ENCODE data around the gene PPAT.
"Not testable (repeated sequence)": the region's sequence is repeated elsewhere in the genome, so short reads cannot be mapped to it uniquely, and the experiment has no call there.

PPAT gene

GRCh38 chr4:56468097-56468422 is 32.6 kb upstream of the PPAT start:
- Histone ChIP-seq H3K4me1 (ENCODE audit: control insufficient read depth in 1 of 2, insufficient read depth in 1 of 2, low read depth in 1 of 2, low read length in 1 of 2) (peaks cover 27 to 29% of the 10 kb centered on the region in 2 experiments), H3K4me3 (ENCODE audit: low read depth in 1 of 2, low read length in 1 of 2) (peak overlapping the region; percentile 71 to 100), H3K27ac (peak overlapping the region; percentile 88), H3K27me3 (no peaks in the 10 kb centered on the region), H3K9me3 (no peaks in the 10 kb centered on the region), H3K36me3 (peaks cover 15% of the 10 kb centered on the region)
- TF ChIP-seq, protein P1, sequence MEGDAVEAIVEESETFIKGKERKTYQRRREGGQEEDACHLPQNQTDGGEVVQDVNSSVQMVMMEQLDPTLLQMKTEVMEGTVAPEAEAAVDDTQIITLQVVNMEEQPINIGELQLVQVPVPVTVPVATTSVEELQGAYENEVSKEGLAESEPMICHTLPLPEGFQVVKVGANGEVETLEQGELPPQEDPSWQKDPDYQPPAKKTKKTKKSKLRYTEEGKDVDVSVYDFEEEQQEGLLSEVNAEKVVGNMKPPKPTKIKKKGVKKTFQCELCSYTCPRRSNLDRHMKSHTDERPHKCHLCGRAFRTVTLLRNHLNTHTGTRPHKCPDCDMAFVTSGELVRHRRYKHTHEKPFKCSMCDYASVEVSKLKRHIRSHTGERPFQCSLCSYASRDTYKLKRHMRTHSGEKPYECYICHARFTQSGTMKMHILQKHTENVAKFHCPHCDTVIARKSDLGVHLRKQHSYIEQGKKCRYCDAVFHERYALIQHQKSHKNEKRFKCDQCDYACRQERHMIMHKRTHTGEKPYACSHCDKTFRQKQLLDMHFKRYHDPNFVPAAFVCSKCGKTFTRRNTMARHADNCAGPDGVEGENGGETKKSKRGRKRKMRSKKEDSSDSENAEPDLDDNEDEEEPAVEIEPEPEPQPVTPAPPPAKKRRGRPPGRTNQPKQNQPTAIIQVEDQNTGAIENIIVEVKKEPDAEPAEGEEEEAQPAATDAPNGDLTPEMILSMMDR (IDR thresholded peaks at IDR 0.05): no peak

- H3K27ac ChIP-seq: peak within 1 kb of the TSS; percentile 88
- no peaks in the 10 kb centered on the region for H3K9me3 ChIP-seq
- peak within 1 kb of the TSS; percentile 71 to 100 for H3K4me3 ChIP-seq (ENCODE audit: low read depth in 1 of 2, low read length in 1 of 2)
- TF ChIP-seq, protein P1 (IDR thresholded peaks at IDR 0.05): peak; percentile 12
- H3K27me3 ChIP-seq: no peaks in the 10 kb centered on the region
- H3K4me1 ChIP-seq (ENCODE audit: control insufficient read depth in 1 of 2, insufficient read depth in 1 of 2, low read depth in 1 of 2, low read length in 1 of 2): peaks cover 27 to 29% of the 10 kb centered on the region in 2 experiments
- peaks cover 11% of the 10 kb centered on the region for H3K36me3 ChIP-seq
These were observed 32.1 kb upstream of the PPAT start, which contains the start of gene SRP72 for GRCh38 chr4:56467284-56468096. SRP72 (plus strand) TSS chr4:56467617; CDS start chr4:56467636, 19 bp downstream.

GRCh38 chr4:56466910-56467283 is 31.5 kb upstream of the PPAT start:
- H3K27me3 ChIP-seq: no peaks in the 10 kb centered on the region
- H3K4me3 ChIP-seq (ENCODE audit: low read depth in 1 of 2, low read length in 1 of 2): peak overlapping the region; percentile 71 to 100
- peak overlapping the region; percentile 88 for H3K27ac ChIP-seq
- TF ChIP-seq, protein P1 (IDR thresholded peaks at IDR 0.05): no peak
- H3K4me1 ChIP-seq (ENCODE audit: control insufficient read depth in 1 of 2, insufficient read depth in 1 of 2, low read depth in 1 of 2, low read length in 1 of 2): peaks cover 27 to 29% of the 10 kb centered on the region in 2 experiments
- H3K9me3 ChIP-seq: no peaks in the 10 kb centered on the region
- peaks cover 13% of the 10 kb centered on the region for H3K36me3 ChIP-seq

GRCh38 chr4:56466296-56466761 is 30.9 kb upstream of the PPAT start:
- Histone ChIP-seq H3K4me3 (ENCODE audit: low read depth in 1 of 2, low read length in 1 of 2) (peak overlapping the region; percentile 71 to 100), H3K4me1 (ENCODE audit: control insufficient read depth in 1 of 2, insufficient read depth in 1 of 2, low read depth in 1 of 2, low read length in 1 of 2) (peaks cover 27 to 29% of the 10 kb centered on the region in 2 experiments), H3K27ac (peak overlapping the region; percentile 88)
- H3K9me3 ChIP-seq, H3K36me3 ChIP-seq, H3K27me3 ChIP-seq: not testable (repeated sequence)

DNA sequence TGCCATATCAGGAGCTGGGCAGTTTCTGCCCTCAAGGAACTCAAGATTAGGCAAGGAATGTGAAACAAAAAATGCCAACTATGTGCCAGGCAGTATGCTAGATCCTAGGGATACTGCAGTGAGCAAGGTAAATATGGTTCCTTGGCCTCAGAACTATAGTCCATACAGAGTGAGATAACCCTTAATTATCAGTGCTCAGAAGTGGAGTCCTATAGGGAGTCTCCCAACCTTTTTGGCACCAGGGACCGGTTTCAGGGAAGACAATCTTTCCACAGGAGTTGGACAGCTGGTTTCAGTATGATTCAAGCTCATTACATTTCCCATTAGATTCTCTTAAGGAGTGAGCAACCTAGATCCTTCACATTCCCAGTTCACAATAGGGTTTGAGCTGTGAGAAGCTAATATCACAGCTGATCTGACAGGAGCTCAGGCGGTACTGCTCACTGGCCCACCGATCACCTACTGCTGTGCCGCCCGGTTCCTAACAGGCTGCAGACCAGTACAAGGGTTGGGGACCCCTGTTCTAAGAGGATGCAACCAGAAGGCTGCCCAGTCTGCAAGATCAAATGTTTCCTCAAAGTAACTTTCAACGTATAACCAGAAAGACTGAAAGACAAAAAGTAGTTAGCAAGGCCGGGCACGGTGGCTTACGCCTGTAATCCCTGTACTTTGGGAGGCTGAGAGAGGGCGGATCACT is 30.3 kb upstream of the PPAT start:
- no peaks in the 10 kb centered on the region for H3K9me3 ChIP-seq
- TF ChIP-seq, protein P1 (IDR thresholded peaks at IDR 0.05): no peak
- no peak overlapping the region for H3K4me3 ChIP-seq (ENCODE audit: low read depth in 1 of 2, low read length in 1 of 2)
- no peaks in the 10 kb centered on the region for H3K27me3 ChIP-seq
- peaks cover 27 to 29% of the 10 kb centered on the region in 2 experiments for H3K4me1 ChIP-seq (ENCODE audit: control insufficient read depth in 1 of 2, insufficient read depth in 1 of 2, low read depth in 1 of 2, low read length in 1 of 2)
- H3K36me3 ChIP-seq: peaks cover 15% of the 10 kb centered on the region
- H3K27ac ChIP-seq: no peak overlapping the region

- H3K27me3 ChIP-seq: no peaks in the 10 kb centered on the region
- TF ChIP-seq, protein P1 (IDR thresholded peaks at IDR 0.05): no peak
- H3K27ac ChIP-seq: no peak overlapping the region
- H3K4me3 ChIP-seq (ENCODE audit: low read depth in 1 of 2, low read length in 1 of 2): no peak overlapping the region
- no peaks in the 10 kb centered on the region for H3K9me3 ChIP-seq
- peaks cover 17% of the 10 kb centered on the region for H3K36me3 ChIP-seq
- H3K4me1 ChIP-seq (ENCODE audit: control insufficient read depth in 1 of 2, insufficient read depth in 1 of 2, low read depth in 1 of 2, low read length in 1 of 2): peaks cover 27 to 29% of the 10 kb centered on the region in 2 experiments
These were observed 29.2 kb upstream of the PPAT start for GRCh38 chr4:56464581-56464980.

Measured in neutrophil (primary cell).